Subcutaneous adipose tissue (tissue), 4 donors: ENCODE results near the gene CNPY1. TPM values are rescaled to one million over a fixed set of nuclear protein-coding genes. Genes with fewer than 3 reads are reported as not detected.

Experiments
- total RNA-seq, 4 donors: library from RNA; depleted of rRNA; stranded (reverse); fragments of >200 nt; gene quantifications; one replicate each; pipeline ENCODE4 v1.1.0, GENCODE V29; 2016
- TF ChIP-seq, protein P1 (sequence below): fragments of 450-650 bp; IDR thresholded peaks from one replicate; pipeline ENCODE4 v1.5.1; 2016; ENCODE audit warnings: low read depth, mild to moderate bottlenecking, control low read depth, antibody characterized with exemption, moderate library complexity

The CNPY1 gene
- total RNA-seq, 4 donors from 2014 or later = not detected

DNA sequence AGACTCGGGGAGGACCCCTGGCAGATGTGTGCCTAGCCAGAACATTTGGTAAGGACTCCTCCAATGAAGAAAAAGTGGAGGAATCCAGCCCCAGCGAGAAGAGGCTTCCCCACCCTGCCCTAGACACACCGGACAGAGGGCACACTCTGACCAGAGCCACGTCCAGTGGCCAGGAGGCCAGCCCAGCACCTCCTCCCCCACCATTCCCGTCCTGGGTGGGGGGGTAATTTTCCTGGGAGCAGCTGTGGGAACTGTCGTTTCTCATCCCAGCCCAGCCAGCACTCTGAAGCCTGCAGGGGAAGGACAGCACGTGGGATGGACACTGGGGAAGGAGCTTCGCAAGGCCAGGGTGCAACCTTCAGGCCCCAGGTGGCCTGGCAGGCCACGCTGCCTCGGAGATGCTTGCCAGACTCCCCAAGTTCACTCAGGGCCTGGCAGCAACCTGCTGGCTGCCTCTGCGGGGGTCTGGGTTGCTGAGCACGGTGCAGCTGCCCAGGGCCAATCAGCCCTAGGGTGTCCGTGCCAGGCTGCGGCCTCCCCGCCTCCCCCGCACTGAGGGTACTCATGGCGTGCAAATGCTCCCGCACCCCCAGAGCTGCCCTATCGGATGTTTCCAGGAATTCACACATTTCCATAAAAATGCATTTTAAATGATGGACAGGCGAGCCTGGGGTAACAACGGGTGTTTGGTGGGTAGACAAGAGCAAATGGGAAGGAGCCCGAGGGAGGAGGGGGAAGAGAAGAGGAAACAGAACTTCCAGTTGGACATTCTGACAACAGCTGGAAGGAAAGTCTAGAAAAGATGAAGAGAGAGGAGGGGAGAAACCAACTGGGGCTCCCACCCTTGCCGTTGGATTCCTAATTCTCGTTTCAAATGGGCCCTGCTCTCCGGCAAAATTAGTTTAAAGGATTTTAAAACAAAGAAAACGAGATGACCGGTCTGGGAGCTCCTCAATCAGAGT lies 90.3 kb downstream of the CNPY1 start:
- TF ChIP-seq, protein P1, sequence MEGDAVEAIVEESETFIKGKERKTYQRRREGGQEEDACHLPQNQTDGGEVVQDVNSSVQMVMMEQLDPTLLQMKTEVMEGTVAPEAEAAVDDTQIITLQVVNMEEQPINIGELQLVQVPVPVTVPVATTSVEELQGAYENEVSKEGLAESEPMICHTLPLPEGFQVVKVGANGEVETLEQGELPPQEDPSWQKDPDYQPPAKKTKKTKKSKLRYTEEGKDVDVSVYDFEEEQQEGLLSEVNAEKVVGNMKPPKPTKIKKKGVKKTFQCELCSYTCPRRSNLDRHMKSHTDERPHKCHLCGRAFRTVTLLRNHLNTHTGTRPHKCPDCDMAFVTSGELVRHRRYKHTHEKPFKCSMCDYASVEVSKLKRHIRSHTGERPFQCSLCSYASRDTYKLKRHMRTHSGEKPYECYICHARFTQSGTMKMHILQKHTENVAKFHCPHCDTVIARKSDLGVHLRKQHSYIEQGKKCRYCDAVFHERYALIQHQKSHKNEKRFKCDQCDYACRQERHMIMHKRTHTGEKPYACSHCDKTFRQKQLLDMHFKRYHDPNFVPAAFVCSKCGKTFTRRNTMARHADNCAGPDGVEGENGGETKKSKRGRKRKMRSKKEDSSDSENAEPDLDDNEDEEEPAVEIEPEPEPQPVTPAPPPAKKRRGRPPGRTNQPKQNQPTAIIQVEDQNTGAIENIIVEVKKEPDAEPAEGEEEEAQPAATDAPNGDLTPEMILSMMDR = no peak

DNA sequence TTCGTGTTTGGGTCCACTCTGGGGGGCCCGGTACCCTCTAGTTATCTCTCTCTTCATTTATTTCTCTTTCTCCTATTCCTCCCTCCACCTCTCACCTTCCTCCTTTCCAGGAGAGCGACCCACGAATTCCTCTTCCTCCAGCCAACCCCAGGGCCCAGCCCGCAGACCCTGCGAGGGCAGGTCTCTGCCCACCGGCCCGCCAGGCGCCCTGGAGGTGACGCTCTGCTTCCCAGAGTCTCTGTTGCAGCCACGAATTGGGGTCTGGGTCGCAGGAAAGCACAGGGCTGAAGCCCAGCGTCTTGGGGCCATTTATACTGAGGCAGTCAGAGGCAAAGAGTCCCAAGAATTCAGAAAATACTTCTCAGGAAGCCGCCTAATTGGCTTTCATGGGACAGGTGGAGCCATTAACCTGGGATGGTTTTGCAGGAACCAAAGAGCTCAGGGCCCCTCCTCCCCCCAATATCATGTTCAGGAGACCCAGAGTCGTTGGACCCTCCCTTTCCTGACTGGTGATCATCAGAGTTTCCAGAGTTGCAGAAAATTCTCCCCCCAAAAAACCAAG lies 91.1 kb downstream of the CNPY1 start:
- TF ChIP-seq, protein P1 = no peak

- TF ChIP-seq, protein P1 = no peak
Measured at GRCh38 chr7:155454183-155455112, 91.9 kb downstream of the CNPY1 start.

GRCh38 chr7:155453296-155454182 lies 92.8 kb downstream of the CNPY1 start:
- TF ChIP-seq, protein P1 = no peak

DNA sequence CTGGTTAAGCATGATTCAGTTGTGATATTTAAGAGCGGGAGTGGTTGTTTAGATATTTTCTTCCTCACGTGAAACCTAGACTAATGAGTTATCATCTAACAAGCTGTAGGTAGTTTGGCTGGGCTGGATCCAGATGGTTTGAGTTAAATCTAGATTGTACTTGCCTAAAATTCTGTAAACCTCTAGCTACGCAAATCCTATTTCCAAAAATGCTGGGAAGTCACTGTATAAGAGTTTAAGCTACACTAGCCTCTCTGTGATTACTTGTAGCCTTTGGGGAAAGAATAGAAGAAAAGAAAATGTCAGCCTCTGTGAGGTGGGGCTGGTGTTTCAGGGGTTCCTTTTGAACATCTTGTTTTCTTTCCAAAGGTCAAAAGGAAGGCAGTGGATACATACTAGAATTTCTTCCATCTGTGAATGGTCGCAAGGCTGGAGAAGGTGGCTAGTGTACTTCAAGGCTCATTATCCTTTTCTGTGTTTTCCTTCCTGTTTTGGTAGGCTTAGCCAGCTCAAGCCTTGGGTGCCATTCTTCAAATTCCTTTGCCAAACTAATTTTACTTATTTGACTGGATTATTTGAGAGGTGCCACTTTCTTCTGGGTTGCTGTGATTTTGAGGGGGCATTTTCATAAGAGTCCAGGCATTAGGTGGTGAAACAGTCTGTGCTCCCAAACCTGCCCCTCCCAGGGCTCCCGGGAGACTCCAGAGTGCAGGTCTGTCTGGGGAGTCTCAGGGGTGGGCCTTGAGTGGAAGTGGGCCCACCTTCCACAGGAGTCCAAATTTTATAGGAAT lies 93.7 kb downstream of the CNPY1 start:
- TF ChIP-seq, protein P1 = no peak

DNA sequence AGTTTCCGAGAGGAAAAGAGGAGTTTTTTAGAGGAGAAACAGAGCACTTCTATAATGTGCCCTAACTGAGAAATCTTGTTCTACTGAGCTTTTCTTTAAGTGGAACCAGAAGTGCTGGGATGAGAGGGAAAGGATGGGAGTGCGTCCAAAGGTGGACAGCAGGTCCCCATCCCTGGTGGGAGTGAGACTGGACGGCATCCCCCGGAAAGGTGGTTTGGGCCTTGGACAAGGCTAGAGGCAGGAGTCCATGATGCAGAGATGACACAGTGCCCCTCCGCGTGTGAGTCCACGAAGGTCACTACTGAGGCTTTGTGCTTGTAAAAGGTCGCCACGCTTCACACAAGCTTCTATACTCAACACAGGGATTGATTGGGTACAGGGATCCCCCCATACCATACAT lies 94.5 kb downstream of the CNPY1 start:
- TF ChIP-seq, protein P1 = no peak
